DMS 273 treated with DMSO at 0.1 percent for 48 hours (cell line): Measurements from ENCODE around the gene SPHK1.
A peak's percentile ranks its signal among the peaks of the same experiment; 100 is the strongest.

Source experiments
- DNase-seq: peaks from one replicate; lab custom pipeline; 2025; lab: John Stamatoyannopoulos, UW

Gene SPHK1

DNA sequence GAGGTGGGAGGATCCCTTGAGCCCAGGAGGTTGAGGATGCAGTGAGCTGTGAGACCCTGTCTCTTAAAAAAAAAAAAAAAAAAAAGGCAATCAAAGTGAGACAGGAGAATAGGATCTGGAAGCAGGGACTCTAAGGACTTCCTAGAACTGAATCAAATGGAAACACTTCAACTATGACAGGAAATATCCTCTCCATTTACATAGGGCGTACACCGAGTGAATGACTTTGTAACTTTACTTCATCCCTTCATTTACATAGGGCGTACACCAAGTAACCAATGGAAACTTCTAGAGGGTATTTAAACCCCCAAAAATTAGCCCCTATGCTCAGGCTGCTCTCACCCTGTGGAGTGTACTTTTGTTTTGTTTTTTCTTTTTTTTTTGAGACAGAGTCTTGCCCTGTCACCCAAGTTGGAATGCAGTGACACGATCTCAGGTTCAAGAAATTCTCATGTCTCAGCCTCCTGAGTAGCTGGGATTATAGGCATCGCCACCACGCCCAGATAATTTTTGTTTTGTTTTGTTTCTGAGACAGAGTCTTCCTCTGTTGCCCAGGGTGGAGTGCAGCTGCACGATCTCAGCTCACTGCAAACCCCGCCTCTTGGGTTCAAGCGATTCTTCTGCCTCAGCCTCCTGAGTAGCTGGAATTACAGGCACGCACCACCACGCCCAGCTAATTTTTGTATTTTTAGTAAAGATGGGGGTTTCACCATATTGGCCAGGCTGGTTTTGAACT is 21.1 kb upstream of the SPHK1 start:
- DNase-seq, result no peak

- no peak for DNase-seq
Measured at GRCh38 chr17:76365256-76365903, 19.0 kb upstream of the SPHK1 start.

- DNase-seq, result no peak
Measured at GRCh38 chr17:76366247-76366646, 18.2 kb upstream of the SPHK1 start.

- DNase-seq, result no peak
Measured at GRCh38 chr17:76367642-76368041, 16.8 kb upstream of the SPHK1 start.

DNA sequence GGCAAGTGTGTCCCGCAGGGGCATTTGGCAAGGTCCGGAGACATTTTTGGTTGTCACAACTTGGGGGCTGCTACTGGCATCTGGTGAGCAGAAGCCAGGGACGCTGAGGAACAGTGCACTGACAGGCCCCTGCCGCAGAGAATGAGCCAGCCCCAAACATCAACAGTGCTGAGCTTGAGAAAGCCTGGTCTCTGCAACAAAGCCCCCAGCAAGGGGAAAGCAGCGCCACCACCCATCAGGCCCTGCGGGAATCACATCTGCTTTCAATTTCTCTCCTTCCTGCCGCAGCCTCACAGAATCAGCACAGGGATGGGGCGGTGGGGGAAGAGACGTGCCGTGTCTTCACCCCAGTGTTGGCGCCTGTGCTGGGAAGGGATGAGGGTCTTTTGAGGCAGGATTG is 15.9 kb upstream of the SPHK1 start:
- DNase-seq, result no peak

- no peak for DNase-seq
Measured at GRCh38 chr17:76369379-76369778, 15.0 kb upstream of the SPHK1 start.

DNA sequence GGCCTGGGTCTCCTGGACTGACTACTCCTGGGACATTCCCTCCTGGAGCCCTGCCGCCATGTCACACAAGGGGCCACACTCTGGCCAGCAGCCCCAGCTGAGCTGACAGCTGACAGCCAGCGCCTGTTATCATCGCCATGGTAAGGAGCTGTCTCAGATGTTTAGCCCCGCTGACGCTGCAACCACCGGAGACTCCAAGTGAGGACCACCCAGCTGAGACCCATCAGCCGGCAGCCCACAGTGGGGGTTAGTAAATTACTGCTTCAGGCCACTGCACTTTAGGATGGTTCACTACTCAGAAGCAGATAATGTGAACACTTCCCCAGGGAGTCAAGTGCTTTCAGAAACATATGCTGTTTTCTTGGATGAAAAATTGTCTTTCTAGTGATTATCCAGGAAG is 14.6 kb upstream of the SPHK1 start:
- DNase-seq, result no peak

- DNase-seq, result no peak
Measured at GRCh38 chr17:76370261-76370993, 14.0 kb upstream of the SPHK1 start.

DNA sequence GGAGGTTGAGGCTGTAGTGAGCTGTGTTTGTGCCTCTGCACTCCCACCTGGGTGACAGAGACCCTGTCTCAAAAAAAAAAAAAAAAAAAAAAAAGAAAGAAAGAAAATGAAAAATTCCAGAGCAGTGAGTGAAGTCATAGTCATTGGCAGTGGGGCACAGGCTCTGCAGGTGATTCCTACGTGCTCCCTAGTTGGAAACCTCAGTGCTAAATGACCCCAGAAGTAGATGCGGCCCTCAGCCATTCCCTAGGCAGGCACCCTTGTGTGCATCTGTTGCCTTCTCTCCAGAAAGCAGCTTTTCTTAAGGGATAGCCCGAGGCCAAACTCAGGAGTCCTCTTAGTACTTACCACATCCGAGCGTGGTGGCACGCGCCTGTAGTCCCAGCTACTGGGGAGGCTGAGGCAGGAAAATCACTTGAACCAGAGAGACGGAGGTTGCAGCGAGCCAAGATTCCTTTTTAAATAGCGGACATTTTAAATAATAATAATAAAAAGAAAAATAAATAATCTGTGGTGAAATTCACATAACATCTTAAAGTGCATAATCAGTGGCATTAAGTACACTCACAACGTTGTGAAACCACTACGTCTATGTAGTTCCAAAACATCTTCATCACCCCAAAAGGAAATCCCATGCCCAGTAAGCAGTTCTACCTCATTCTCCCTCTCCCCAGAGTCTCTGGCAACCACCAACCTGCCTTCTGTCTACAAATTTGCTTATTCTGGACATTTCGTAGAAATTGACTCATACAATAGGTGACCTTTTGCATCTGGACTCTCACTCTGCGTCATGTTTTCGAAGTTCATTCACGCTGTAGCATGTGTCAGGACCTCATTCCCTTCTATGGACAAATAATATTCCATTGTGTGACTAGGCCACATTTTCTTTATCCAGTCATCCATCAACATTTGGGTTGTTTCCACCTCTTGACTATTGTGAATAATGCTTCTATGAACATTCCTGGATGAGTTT is 12.5 kb upstream of the SPHK1 start:
- no peak for DNase-seq

DNA sequence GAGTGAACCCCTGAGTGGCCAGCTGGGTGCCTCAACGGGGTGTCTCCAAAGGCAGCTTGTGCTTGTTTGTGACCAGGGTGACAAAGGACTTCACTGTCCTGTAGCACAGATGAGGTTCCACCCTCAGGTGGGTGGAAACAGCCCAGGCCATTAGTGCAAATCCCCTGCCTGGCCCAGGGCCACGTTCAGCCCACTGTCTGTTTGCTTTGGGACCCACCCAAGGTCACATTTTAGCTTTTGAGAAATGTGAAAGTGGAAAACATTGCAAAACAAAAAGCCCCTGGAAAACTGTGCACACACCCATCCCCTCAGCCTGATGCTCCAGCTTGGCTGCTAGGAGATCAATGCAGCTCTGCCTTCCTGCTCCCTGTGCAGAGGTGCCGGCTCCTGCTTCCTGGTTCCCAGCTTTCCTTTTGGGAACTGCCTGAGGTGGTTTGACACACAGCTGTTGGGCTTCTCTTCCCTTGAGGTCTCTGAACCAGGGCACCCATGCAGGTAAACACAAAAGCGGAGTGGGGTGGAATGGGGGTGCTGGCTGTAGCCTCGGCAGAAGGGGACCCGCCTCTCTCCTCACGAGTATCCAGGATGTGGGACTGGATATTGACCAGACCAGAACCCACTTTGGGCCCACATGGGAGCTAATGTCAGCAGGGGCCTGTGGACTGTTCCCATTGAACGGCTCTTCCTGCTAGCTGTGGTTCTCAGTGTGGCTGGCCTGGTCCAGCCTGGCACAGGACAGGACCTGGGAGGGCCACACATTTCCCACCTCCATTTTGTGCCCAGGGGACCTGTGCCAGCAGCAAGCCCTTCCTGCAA is 7.9 kb upstream of the SPHK1 start:
- DNase-seq, result no peak

GRCh38 chr17:76378548-76379274 is 5.7 kb upstream of the SPHK1 start:
- peak; percentile 84 for DNase-seq

DNA sequence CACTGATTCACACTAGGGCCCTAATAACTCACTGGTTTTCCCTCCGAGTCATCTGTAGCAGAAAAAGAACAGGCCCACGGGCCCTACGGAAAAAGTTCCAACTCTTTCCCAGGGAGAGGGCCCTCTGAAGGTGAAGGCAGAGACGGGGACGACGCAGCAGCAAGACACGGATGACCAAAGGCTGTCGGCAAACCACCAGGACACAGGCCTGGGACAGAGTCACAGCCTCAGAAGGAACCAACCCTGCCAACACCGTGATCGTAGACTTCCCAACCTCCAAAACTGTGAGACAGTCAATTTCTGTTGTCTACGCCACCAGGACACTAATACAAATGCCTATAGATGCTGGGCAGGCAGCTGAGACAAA is 5.2 kb upstream of the SPHK1 start:
- DNase-seq, result no peak

GRCh38 chr17:76379646-76380376 is 4.6 kb upstream of the SPHK1 start:
- DNase-seq, result no peak

GRCh38 chr17:76381633-76382350 is 2.6 kb upstream of the SPHK1 start:
- DNase-seq, result no peak

DNA sequence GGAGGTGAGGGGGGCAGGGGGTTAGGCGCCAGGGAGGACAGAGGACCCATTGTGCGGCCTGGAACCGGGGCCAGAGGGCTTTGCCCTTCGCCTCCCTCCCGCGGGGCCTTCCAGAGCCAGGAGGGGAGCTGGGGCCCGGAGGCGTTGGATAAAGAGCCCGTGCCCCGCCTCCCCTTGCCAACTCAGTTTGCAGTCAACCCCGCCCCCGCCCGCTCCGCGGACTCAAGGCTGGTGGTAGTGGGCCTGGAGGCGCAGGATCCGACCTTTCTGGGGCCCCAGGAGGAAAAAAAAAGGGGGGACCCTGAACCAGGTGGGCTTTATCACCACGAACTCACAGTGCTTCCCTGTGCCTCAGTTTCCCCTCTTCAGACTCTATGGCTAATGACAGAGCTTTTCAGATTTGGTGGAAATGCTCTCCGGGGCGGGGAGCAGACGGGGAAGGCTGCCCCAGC is 2.0 kb upstream of the SPHK1 start:
- no peak for DNase-seq

DNA sequence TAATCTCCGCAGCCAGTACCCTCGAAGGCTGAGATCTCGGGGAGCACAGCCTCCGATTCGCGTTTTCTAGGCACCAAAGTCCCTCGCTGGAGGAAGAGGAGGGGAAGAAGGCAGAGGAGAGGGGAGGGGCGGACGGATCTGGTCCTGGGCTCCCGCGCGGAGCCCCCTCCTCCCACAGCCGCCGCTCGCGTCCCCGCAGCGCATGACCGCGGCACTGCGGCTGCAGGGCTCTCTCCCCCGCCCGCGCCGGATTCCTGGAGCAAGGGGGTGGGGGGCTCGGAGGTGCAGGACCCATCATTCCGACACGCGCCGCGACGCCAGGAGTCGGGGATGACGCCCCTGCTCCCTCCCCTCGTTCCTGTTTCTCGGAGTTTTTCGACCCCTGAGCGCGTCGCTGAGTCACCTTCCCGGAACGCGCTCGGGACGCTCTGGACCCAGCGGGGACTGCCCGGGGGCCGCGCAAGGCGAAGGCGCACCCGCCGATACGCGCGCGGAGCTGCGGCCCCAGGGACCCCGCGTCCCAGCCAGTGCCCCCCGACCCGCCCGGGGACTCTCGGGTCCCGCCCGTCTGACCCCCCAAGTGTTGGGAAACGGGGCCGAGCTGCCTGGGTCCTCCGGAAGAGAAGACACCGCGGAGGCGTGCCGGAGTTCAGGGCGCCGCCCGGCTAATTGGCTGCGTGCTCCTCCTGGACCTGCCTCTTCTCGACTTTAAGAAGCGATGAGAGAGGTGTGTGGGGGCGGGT is 1.4 kb upstream of the SPHK1 start:
- no peak for DNase-seq

GRCh38 chr17:76383546-76384221 is 725 bp upstream of the SPHK1 start:
- DNase-seq, result peak; percentile 31
